Activated naive CD8-positive, alpha-beta T cell treated with anti-CD3 and anti-CD28 coated beads, Interleukin-2, amount 50 U/mL, for 24 hours (primary cell): Measurements from ENCODE around the gene INTS12.
A peak's percentile ranks its signal among the peaks of the same experiment; 100 is the strongest.

Source experiments
- ATAC-seq: fragments of 150-1000 bp; cut with Tn5 transposase; one replicate; pipeline ENCODE4 v1.10.0; 2021
- DNase-seq: peaks from one replicate; pipeline ENCODE4 v3.0.0; 2021
- H3K27ac Mint-ChIP-seq: one replicate; pipeline ENCODE4 v1.8.0; 2021; ENCODE audit warnings: mild to moderate bottlenecking, mixed read lengths
- H3K27me3 Mint-ChIP-seq: one replicate; pipeline ENCODE4 v1.8.0; 2021; ENCODE audit warnings: mixed read lengths
- H3K36me3 Mint-ChIP-seq: one replicate; pipeline ENCODE4 v1.8.0; 2021; ENCODE audit warnings: low read depth, mixed read lengths
- H3K4me1 Mint-ChIP-seq: one replicate; pipeline ENCODE4 v1.8.0; 2021; ENCODE audit warnings: mixed read lengths
- H3K4me3 Mint-ChIP-seq: one replicate; pipeline ENCODE4 v1.8.0; 2021; ENCODE audit warnings: mild to moderate bottlenecking, moderate library complexity, mixed read lengths
- H3K9me3 Mint-ChIP-seq: one replicate; pipeline ENCODE4 v1.8.0; 2021; ENCODE audit warnings: mixed read lengths

Gene INTS12

DNA sequence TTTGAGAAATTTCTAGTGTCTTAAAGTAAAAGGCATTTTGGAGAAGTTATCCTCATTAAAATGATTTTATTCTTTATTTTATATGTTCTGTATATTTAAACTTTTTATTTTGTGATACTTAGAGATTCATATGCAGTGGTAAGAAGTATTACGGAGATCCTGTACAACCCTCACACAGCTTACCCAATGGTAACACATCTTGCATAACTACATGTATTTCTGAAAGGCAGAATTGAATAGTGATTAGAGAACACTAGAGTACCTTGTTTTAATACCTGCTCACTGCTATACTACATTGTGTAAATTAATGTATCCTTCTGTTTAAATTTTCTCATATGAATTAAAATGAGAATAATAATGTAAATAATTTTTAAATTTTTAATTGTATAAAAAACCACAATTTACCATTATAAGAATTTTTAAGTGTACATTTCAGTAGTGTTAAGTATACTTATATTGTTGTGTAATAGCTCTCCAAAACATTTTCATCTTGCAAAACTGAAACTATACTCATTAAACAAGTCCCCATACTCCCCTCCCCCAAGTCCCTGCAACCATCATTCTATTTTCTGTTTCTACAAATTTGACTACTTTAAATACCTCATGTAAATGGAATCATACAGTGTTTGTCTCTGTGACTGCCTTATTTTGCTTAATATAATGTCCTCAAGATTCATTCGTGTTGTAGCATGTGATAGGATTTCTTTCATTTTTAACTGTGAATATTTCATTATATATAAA, 45.4 kb downstream of the INTS12 start:
- no peak overlapping the region for H3K4me3 Mint-ChIP-seq
- ATAC-seq (no peak), DNase-seq (no peak)
- H3K27ac Mint-ChIP-seq: no peak overlapping the region
- H3K27me3 Mint-ChIP-seq: peaks cover 7% of the 10 kb centered on the region
- no peaks in the 10 kb centered on the region for H3K4me1 Mint-ChIP-seq
- H3K9me3 Mint-ChIP-seq: no peaks in the 10 kb centered on the region
- no peaks in the 10 kb centered on the region for H3K36me3 Mint-ChIP-seq

DNA sequence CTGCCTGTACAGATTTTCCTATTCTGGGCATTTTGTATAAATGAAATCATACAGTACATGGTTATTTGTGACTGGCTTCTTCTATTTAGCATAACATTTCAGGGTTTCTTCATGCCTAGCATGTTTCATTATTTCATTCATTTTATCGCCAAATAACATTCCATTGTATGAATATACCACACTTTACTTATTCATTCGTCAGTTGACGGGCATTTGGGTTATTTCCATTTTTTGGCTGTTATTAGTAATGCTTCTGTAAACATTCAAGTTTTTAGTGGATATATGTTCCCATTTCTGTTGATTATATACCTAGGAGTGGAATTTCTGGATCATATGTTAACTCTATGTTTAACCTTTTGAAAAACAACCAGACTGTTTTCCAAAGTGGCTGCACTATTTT, 47.5 kb downstream of the INTS12 start:
- H3K4me3 Mint-ChIP-seq: no peak overlapping the region
- no peaks in the 10 kb centered on the region for H3K4me1 Mint-ChIP-seq
- H3K27ac Mint-ChIP-seq: no peak overlapping the region
- no peaks in the 10 kb centered on the region for H3K36me3 Mint-ChIP-seq
- no peak for DNase-seq
- H3K9me3 Mint-ChIP-seq: no peaks in the 10 kb centered on the region
- ATAC-seq: no peak
- peaks cover 7% of the 10 kb centered on the region for H3K27me3 Mint-ChIP-seq

DNA sequence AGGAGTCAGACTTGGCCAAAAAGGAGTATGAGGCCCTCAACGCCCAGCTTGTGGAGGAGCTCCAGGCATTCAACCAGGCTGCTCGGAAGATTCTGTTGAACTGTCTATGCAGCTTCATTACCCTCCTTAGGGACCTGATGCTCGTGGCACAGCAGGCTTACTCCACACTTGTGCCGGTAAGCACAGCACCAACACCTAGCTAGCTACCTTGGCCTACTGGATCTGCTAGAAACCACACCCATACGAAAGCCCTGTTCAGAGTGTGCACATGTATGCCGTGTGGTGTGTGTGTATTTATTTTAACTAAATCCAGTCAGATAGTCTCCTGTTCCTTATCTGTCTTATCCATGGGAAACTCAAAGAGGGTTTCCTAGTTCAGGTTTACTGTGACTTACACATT, 49.3 kb downstream of the INTS12 start:
- H3K27ac Mint-ChIP-seq: no peak overlapping the region

DNA sequence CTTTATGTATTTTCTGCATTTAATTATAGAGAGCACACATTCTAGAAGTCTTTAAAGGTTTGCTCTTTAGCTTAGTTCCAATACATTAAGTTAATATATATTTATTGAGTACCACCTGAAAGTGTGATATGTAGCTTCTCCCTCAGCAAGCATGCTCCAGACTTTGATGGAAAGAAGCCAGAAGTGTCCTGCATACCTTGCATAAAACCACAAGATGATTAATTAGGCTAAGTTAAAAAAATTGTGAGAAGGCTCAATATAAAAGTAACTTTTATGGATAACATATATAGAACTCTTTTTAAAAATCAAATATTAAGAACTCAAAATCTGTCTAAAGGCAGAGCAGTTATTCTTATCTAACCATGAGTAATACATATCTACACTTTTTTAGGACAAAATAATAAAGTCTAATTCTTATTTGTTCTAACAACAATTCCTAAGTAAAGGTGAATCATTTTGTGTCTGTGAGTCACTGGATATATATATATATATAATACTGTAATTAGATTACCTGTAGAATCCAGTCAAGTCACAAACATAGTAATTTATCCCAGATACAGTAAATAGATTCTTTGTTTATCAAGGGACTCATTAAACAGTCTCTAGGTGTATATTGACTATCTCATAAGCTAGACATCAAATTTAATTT, 51.2 kb downstream of the INTS12 start:
- Mint-ChIP-seq H3K27ac (no peak overlapping the region), H3K36me3 (no peaks in the 10 kb centered on the region), H3K9me3 (no peaks in the 10 kb centered on the region), H3K27me3 (no peaks in the 10 kb centered on the region), H3K4me1 (no peaks in the 10 kb centered on the region), H3K4me3 (no peak overlapping the region)
- ATAC-seq (no peak), DNase-seq (no peak)

More for the DNA sequence above, 49.3 kb downstream of the INTS12 start:
- Mint-ChIP-seq H3K36me3 (no peaks in the 10 kb centered on the region), H3K27me3 (peaks cover under 1% of the 10 kb centered on the region), H3K4me3 (no peak overlapping the region), H3K9me3 (no peaks in the 10 kb centered on the region), H3K4me1 (no peaks in the 10 kb centered on the region)
- ATAC-seq (no peak), DNase-seq (no peak)

DNA sequence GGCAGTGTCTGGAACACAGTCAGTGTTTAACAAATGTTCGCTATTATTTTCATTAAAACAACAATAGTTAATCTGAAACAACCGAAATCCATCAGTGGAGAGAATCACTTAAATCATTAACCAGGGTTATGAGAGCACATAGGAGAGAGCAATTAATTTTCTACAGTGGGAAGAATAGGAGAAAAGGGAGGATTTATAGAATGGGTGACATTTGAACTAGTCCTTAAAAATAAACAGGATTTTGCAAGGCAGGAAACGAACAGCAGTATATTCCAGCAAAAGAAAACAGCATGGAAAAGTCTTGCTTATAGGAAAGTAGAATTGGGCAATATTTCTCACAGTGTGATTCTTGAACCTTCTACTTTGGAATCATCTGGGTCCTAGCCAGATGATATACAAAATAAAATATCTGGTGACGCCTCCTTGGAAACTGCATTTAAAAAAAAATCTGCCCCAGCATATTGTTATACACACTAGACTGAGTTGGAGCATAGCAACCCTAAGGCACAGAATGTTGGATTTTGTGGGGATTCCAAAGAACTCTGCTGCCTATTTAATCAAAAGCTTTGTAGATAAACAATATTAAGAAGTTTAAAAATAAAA, 56.1 kb downstream of the INTS12 start:
- Mint-ChIP-seq H3K27ac (no peak overlapping the region), H3K27me3 (peaks cover 11% of the 10 kb centered on the region), H3K4me3 (no peak overlapping the region), H3K36me3 (no peaks in the 10 kb centered on the region), H3K9me3 (no peaks in the 10 kb centered on the region), H3K4me1 (no peaks in the 10 kb centered on the region)
- DNase-seq: no peak
- ATAC-seq: no peak

DNA sequence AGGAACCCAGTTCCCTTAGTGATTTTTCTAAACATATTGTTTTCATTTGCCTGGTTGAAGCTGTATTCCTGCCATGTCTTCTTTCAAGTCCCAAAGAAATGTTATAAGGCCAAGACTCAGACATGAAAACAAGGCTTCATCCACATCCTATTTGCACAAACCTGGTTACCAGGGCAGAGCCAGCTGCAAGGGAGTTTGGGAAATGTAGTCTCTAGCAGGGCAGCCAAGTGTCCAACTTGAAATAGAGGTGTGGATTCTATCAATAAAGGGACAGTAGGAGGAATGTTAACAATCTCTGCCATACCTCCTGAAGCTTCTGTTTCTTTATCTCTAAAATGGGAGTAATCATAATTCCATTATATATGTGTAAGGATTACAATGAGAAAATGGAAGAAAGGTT, 56.6 kb downstream of the INTS12 start:
- Mint-ChIP-seq H3K36me3 (no peaks in the 10 kb centered on the region), H3K27ac (no peak overlapping the region), H3K4me1 (no peaks in the 10 kb centered on the region), H3K9me3 (no peaks in the 10 kb centered on the region), H3K4me3 (no peak overlapping the region), H3K27me3 (peaks cover 11% of the 10 kb centered on the region)
- ATAC-seq (no peak), DNase-seq (no peak)

DNA sequence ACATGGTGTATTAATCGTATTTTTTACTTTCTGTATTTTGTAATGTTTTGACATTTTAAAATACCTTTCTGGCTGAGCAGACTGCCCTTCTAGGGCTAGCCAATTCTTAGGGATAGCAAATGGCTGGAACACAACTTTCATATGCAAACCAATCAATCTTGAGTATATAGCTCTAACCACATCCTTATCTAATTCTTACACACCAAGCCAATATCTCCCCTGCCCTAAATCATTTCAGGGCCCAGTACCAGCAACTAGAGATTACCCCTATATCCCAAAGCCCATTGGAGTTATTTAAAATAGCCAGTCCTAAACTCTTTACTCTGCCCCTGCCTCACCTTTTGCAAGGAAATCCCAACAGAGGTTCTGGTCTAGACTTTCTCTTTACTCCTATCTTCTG, 58.3 kb downstream of the INTS12 start:
- Mint-ChIP-seq H3K27ac (no peak overlapping the region), H3K4me3 (no peak overlapping the region), H3K27me3 (peaks cover 11% of the 10 kb centered on the region), H3K4me1 (no peaks in the 10 kb centered on the region), H3K9me3 (no peaks in the 10 kb centered on the region), H3K36me3 (no peaks in the 10 kb centered on the region)
- DNase-seq (no peak), ATAC-seq (no peak)

DNA sequence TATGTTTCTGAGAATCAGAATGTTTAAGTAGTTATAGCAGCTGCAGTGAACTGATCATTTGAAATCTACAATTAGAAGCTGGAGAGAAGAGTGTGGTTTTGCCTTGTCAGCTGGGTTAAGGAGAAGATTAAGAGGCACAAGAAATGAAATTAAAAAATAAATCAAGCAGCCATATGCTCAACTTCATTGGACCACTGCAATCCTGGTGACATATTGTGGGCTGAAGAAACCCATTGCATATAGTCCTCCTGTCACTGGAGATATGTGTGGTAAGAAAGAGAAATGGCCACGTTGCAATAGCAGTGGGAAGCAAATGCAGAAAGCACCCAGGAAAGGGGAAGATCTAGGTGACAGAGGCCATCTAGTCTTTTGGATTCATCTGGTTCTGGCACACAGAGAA, 63.0 kb downstream of the INTS12 start:
- DNase-seq: no peak
- H3K4me3 Mint-ChIP-seq: no peak overlapping the region
- H3K4me1 Mint-ChIP-seq: no peaks in the 10 kb centered on the region
- no peak overlapping the region for H3K27ac Mint-ChIP-seq
- no peaks in the 10 kb centered on the region for H3K9me3 Mint-ChIP-seq
- H3K36me3 Mint-ChIP-seq: no peaks in the 10 kb centered on the region
- no peak for ATAC-seq
- H3K27me3 Mint-ChIP-seq: peaks cover 14% of the 10 kb centered on the region

DNA sequence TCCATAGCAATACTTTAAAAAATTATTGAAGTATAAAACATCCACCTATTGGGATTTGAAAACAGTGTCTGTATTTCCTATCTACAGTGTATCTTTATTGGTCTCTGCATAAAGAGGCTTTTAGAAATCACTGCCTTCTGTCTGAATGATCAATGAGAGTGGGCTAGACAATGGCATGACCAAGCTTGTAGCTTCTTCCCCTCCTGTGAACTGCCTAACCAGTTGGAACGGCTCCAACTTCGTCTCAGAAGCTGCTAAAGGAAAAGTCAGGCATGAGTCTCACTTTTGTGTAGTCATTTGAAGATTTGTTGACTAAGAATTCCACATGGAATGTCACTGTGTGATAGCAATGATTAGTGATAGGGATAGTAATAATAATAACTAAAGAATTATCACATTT, 64.2 kb downstream of the INTS12 start:
- H3K4me1 Mint-ChIP-seq: no peaks in the 10 kb centered on the region
- H3K27ac Mint-ChIP-seq: no peak overlapping the region
- peaks cover 10% of the 10 kb centered on the region for H3K27me3 Mint-ChIP-seq
- no peak overlapping the region for H3K4me3 Mint-ChIP-seq
- ATAC-seq: no peak
- no peaks in the 10 kb centered on the region for H3K36me3 Mint-ChIP-seq
- DNase-seq: no peak
- H3K9me3 Mint-ChIP-seq: no peaks in the 10 kb centered on the region

DNA sequence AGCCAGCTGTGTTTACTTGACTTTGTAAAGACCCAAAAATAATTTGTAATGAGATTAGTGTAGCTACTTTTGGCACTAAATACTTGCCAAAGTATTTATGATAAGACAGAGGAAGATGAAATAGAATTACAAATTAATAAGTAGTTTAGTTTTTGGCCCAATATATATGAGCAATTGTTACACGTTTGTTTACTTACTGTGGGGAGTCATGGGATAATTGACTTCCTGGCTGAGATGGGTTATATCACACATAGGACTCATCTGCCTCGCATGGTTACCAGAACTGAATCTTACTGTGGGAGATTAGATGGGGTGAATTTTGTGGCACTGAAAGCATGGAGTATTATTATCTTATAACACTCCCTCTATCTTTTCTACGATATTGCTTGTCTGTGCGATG, 66.6 kb downstream of the INTS12 start:
- no peak for ATAC-seq
- Mint-ChIP-seq H3K27ac (no peak overlapping the region), H3K4me3 (no peak overlapping the region), H3K9me3 (no peaks in the 10 kb centered on the region), H3K4me1 (peaks cover 3% of the 10 kb centered on the region), H3K27me3 (peaks cover 7% of the 10 kb centered on the region), H3K36me3 (no peaks in the 10 kb centered on the region)
- no peak for DNase-seq

DNA sequence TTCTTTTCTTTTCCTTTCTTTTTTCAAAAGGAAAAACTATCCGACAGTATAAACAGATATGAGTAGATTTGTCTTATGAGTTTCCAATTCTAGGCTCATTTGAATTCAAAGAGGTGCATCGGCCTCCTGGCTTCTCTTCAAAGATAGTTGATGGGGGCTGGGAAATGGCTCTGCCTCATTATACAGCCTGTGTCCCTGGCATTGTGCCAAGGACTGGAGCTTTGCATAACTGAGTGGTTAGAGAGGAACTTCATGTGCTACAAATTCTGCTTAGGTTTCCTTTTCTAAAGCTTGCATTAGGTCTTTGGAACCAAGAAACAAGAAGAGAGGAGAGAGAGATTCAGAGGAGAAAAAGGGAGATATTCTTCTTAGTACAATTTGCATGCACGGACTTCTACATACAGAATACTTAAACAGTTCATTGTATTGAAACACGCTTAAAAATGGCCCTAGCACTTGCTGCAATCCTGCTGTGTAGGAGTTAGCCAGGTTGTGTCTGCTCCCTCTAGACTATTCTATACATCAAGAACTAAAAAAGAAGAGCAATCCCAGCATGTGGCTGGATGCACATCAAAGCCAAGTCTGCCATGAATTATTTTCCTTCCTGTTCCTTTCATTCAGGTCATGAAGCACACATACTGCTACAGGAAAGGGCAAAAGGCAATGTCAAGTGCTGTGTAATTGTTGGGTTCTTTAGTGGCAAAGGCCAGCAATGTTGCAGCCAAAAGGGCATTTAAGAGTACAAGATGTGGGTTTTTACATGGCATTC, 70.9 kb downstream of the INTS12 start:
- Mint-ChIP-seq H3K4me3 (no peak overlapping the region), H3K9me3 (no peaks in the 10 kb centered on the region), H3K27ac (no peak overlapping the region), H3K27me3 (peaks cover 7% of the 10 kb centered on the region), H3K4me1 (peaks cover 3% of the 10 kb centered on the region), H3K36me3 (no peaks in the 10 kb centered on the region)
- peak; percentile 2 for DNase-seq
- no peak for ATAC-seq

DNA sequence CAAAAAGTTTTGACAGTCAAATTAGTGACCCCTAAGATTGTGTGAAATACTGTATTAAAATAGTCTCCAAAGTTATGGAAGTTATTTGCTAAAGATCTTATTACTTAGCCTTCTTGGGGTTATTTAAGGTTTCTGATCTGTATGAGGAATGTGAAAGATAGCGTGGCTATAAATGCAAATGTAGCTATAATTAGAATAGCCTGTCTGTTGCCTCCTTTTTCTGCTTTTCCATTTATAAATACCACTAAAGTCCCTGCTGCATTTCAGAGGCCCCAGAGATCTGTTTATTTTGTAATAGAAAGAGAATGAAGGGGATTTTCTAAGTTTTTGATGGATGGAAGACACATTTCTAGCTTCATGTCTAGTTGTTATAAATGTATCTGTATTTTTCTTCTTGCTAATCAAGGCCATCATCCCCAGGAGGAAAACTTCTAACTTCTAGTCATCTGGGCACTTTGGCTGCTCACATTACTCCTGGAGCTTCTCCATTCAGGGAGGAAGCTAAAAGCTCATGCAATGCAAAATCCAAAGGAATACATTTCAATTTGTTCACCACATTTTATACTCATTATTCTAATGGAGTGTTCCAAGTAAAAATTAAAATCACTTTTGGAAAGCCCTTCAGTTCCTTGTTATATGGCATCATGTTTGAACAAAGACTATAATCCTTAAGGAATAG, 73.9 kb downstream of the INTS12 start:
- Mint-ChIP-seq H3K27ac (no peak overlapping the region), H3K36me3 (no peaks in the 10 kb centered on the region), H3K27me3 (peaks cover 4% of the 10 kb centered on the region), H3K9me3 (no peaks in the 10 kb centered on the region), H3K4me3 (no peak overlapping the region), H3K4me1 (peaks cover 3% of the 10 kb centered on the region)
- DNase-seq (no peak), ATAC-seq (no peak)

DNA sequence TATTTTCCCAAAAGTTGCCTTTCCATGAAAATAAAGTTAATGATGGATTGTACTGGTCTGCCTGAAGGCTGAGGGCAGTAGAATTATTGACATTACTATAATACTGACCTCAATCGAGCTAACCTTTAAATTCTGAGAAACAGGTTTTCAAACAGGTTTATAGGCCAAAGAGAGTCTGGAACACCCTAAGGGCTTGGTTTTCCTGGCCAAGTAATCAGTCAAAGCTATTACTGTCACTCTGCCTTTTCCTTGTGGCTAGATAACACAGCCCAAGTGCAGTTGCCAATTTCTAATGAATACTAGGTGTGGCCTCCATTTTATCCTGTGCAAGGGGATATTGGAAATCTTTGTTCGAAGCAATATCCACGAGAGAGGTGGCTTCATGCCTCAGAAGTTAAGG, 75.2 kb downstream of the INTS12 start:
- no peaks in the 10 kb centered on the region for H3K36me3 Mint-ChIP-seq
- ATAC-seq (no peak), DNase-seq (no peak)
- peaks cover 12% of the 10 kb centered on the region for H3K27me3 Mint-ChIP-seq
- no peaks in the 10 kb centered on the region for H3K9me3 Mint-ChIP-seq
- no peak overlapping the region for H3K27ac Mint-ChIP-seq
- H3K4me3 Mint-ChIP-seq: no peak overlapping the region
- H3K4me1 Mint-ChIP-seq: peaks cover 3% of the 10 kb centered on the region
